Stimulated activated memory B cell treated with anti-CD40 and anti-IgM and Interleukin-4, amounts not matched to agents 10 μg/mL and 1 μg/mL and 100 μg/mL, for 72 hours (primary cell): ENCODE measurements around the gene FOXN3.
"Not testable (repeated sequence)": the region's sequence is repeated elsewhere in the genome, so short reads cannot be mapped to it uniquely, and the experiment has no call there.

Source experiments
- ATAC-seq: fragments of 150-1000 bp; cut with Tn5 transposase; 2 replicates; pipeline ENCODE4 v1.10.0; 2021
- H3K27ac Mint-ChIP-seq: one replicate; pipeline ENCODE4 v1.8.0; 2022; ENCODE audit warnings: mild to moderate bottlenecking, mixed read lengths
- H3K27me3 Mint-ChIP-seq: one replicate; pipeline ENCODE4 v1.8.0; 2022; ENCODE audit warnings: mixed read lengths
- H3K36me3 Mint-ChIP-seq: one replicate; pipeline ENCODE4 v1.8.0; 2022; ENCODE audit warnings: mixed read lengths
- H3K4me1 Mint-ChIP-seq: one replicate; pipeline ENCODE4 v1.8.0; 2022; ENCODE audit warnings: mixed read lengths
- H3K4me3 Mint-ChIP-seq: one replicate; pipeline ENCODE4 v1.8.0; 2022; ENCODE audit warnings: mild to moderate bottlenecking, moderate library complexity, mixed read lengths
- H3K9me3 Mint-ChIP-seq: one replicate; pipeline ENCODE4 v1.8.0; 2022; ENCODE audit warnings: mixed read lengths

The FOXN3 gene

DNA sequence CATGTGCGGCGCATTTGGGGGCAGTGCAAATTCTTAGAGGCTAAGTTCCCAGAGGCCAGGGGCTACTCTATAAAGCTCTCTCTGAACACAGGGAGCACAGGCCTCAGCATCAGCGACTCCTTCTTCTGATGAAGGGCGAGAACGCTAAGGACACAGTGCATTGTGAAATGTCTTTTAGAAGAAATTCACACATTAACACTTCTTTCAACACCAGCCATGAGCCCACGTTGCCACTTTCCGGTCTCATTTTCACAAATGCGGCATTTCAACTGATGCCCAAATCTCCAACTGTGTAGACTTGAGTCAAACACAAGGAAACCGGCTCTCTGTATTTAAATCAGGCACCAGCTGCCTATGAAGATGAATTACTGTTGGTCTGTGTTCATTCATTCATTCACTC is 162.0 kb downstream of the FOXN3 start:
- H3K36me3 Mint-ChIP-seq, result peaks cover 67% of the 10 kb centered on the region
- no peak for ATAC-seq
- no peak overlapping the region for H3K27ac Mint-ChIP-seq
- peaks cover 56% of the 10 kb centered on the region for H3K4me1 Mint-ChIP-seq
- H3K9me3 Mint-ChIP-seq, result peaks cover 6% of the 10 kb centered on the region
- no peak overlapping the region for H3K4me3 Mint-ChIP-seq
- H3K27me3 Mint-ChIP-seq, result no peaks in the 10 kb centered on the region

DNA sequence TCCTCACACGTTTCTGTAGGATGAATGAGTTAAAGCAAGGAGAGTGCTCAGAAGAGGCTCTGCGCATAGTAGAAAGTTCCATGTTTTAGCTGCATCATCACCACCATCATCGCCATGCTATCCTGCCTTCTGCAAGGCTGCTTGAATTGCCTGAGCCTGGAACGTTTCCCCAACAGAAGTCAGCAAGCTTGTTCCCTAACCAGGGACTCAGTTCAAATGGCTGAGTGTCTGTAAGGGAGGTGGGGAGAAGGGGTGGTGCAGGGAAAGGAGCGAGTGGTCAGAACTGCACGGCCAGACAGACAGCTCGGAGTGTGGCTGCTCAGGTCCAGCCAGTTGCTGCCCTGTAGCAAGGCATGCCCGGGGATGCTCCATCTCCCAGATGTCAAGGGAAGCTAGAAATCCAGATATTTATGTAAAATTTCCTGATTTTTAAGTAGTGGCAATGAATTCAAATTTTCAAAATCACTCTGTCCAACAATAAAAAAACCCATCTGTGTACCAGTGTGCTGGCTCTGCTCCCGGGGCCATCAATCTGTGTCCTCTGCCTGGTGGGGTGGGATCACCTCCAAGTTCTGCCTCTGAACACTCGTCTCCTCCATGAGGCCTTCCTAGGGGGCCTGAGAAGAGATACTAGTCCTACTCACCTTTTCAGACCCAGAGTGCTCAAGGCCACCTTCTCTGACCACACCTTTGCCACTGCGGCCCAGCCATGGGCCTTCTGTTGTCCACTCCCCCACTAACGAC is 162.7 kb downstream of the FOXN3 start:
- Mint-ChIP-seq H3K36me3 (peaks cover 73% of the 10 kb centered on the region), H3K4me1 (peaks cover 56% of the 10 kb centered on the region), H3K4me3 (no peak overlapping the region), H3K27me3 (no peaks in the 10 kb centered on the region), H3K27ac (no peak overlapping the region), H3K9me3 (peaks cover 6% of the 10 kb centered on the region)
- ATAC-seq, result no peak

DNA sequence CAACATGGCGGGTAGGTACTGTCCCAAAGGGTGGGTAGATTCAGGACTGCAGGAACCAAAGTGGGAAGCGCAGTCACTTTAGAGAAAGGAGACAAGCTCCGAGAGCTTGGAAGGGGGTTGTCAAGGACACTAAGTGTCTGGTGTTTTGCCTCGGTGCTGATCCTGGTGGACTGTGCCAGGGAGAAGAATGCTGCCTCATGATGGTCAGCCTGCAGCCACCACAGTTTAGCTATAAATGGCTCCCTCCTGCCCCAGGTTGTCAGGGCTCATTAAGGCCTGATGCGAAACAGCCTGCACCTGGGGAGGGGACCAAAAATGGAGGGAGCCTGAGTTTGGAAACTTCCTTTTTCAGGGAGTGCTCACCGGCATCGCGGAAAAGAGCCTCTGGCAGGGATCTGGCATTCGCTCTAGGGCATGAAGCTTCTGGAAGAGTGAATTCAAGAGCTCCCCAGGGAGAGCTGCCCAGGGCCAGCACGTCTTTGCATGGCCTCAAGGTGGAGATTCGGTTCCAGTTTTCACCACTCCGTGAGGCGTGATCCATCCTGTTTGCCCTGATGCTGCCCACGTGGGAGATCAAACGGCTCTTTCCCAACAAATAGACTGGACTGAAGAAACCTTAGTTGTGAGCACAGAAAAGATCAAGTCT is 164.0 kb downstream of the FOXN3 start:
- peaks cover 52% of the 10 kb centered on the region for H3K4me1 Mint-ChIP-seq
- H3K27ac Mint-ChIP-seq, result no peak overlapping the region
- H3K4me3 Mint-ChIP-seq, result no peak overlapping the region

DNA sequence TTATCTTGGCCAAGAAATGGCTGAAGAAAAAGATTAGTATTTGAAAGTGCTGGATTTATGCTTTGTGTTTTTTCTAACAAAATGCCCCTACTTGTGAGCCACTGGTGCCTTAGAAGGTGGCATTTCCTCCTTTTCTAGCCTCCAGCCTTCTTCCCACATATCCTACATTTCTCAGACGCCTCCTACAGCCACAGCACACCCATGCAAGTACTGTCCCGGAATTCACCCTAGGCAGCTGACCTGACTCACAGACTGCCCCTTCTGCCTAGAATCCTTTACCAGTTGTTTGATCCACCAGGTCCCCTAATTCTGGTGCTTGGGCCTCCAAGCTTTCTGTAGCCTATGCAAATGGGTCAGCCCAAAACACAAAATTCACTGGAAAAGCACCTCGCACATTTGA is 166.0 kb downstream of the FOXN3 start:
- ATAC-seq, result no peak
- H3K27ac Mint-ChIP-seq, result peak overlapping the region; percentile 59
- peaks cover 44% of the 10 kb centered on the region for H3K4me1 Mint-ChIP-seq
- peaks cover 55% of the 10 kb centered on the region for H3K36me3 Mint-ChIP-seq
- no peaks in the 10 kb centered on the region for H3K27me3 Mint-ChIP-seq
- no peak overlapping the region for H3K4me3 Mint-ChIP-seq
- peaks cover 6% of the 10 kb centered on the region for H3K9me3 Mint-ChIP-seq

More for the DNA sequence above, 164.0 kb downstream of the FOXN3 start:
- H3K36me3 Mint-ChIP-seq, result peaks cover 69% of the 10 kb centered on the region
- no peaks in the 10 kb centered on the region for H3K27me3 Mint-ChIP-seq
- ATAC-seq, result no peak
- peaks cover 6% of the 10 kb centered on the region for H3K9me3 Mint-ChIP-seq

DNA sequence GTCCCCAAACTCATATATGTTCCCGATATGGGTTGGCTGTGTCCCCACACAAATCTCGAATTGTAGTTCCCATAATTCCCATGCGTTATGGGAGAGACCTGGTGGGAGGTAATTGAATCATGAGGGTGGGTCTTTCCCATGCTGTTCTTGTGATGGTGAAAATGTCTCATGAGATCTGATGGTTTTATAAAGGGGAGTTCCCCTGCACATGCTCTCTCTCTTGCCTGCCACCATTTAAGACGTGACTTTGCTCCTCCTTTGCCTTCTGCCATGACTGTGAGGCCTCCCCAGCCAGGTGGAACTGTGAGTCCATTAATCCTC is 166.4 kb downstream of the FOXN3 start:
- H3K4me1 Mint-ChIP-seq, result peaks cover 42% of the 10 kb centered on the region
- not testable (repeated sequence) for H3K4me3 Mint-ChIP-seq, ATAC-seq, H3K27me3 Mint-ChIP-seq, H3K9me3 Mint-ChIP-seq
- peaks cover 53% of the 10 kb centered on the region for H3K36me3 Mint-ChIP-seq
- H3K27ac Mint-ChIP-seq, result peak overlapping the region; percentile 59

DNA sequence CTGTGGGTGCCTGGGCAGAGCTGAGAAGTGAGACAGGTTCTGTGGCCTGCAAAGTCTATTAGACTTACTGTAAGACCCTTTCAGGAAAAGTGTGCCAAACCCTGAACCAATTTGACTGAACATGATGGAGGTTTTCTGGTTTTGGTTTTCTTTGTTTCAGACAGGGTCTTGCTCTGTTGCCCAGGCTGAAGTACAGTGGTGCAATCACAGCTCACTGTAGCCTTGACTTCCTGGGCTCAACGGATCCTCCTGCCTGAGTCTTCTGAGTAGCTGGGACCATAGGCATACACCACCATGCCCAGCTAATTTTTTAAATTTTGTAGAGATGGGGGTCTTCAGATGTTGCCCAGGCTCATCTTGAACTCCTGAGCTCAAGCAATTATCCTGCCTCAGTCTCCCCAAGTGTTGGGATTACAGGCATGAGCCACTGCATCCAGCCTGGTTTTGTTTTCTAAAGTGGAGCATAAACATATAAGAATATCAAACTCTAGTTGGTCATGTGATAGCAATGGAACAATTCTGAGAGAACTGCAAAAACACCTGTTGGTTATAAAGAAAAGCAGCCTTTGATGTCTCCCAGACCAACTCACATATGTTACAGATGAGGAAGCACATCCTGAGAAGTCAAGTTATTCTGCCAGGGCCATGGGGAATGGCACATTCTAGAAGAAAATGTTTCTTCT is 166.9 kb downstream of the FOXN3 start:
- no peak overlapping the region for H3K27ac Mint-ChIP-seq
- no peaks in the 10 kb centered on the region for H3K27me3 Mint-ChIP-seq
- H3K4me3 Mint-ChIP-seq, result no peak overlapping the region
- no peak for ATAC-seq
- H3K4me1 Mint-ChIP-seq, result peaks cover 42% of the 10 kb centered on the region
- H3K36me3 Mint-ChIP-seq, result peaks cover 53% of the 10 kb centered on the region
- peaks cover 6% of the 10 kb centered on the region for H3K9me3 Mint-ChIP-seq

DNA sequence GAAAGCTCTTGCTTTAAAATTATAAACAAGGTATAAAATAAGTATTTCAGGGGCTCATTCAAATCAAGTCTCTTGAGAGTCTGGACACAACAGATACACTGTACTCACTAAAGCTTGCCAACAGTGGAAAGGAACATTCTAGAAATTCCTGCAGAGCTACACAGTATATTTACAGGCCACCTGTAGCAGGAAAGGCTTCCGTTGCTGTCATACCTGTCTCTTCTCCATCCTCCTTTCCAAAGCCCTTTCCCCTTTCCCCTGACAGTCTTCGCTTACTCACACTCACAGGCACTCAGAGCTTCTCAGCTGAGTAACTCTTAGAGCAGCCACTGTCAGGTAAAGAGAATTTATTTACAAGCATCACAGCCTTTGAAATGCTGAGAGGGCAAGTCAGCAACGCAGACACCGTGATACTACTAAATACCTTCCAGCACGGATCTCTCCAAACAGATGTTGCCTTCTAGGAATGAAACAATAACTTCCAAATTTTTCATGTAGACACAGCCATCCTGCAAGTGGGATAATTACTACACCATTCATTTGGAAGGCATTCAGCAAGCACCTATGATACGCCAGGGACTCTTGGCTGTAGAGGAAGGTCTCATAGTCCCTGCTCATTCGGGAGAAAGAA is 167.9 kb downstream of the FOXN3 start:
- Mint-ChIP-seq H3K4me1 (peaks cover 44% of the 10 kb centered on the region), H3K27ac (no peak overlapping the region), H3K36me3 (peaks cover 52% of the 10 kb centered on the region)

DNA sequence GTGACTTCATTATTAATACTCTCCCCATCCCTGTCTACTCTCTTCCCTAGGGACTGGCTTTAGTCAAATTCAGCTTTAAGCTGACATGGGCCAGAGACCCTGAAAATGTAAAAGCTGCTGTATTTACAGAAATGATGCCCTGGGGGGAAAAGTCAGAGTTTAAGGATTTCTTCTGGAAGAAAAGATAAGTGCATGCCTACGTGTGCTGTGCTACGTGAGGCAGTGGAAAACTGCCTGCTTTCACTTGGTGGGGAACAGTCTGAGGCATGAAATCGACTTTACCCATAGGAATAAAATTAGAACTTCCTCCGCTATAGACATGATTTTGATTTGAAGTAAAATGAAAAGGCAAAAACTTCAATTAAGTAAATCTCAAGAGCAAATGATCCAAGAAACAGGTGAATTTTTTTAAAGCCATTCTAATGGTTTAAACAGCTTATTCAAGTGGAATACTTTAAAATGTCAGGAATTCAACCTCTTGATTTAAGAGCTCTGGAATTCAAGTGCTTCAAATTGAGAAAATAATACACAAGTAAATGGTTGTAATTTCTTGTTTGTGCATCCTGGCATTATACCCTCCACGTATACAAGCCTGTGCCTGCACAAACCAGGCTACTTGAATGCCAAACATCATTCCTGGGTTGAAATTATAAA is 168.5 kb downstream of the FOXN3 start:
- no peak for ATAC-seq

More for the DNA sequence above, 167.9 kb downstream of the FOXN3 start:
- ATAC-seq, result no peak
- Mint-ChIP-seq H3K4me3 (no peak overlapping the region), H3K9me3 (peaks cover 6% of the 10 kb centered on the region), H3K27me3 (no peaks in the 10 kb centered on the region)

DNA sequence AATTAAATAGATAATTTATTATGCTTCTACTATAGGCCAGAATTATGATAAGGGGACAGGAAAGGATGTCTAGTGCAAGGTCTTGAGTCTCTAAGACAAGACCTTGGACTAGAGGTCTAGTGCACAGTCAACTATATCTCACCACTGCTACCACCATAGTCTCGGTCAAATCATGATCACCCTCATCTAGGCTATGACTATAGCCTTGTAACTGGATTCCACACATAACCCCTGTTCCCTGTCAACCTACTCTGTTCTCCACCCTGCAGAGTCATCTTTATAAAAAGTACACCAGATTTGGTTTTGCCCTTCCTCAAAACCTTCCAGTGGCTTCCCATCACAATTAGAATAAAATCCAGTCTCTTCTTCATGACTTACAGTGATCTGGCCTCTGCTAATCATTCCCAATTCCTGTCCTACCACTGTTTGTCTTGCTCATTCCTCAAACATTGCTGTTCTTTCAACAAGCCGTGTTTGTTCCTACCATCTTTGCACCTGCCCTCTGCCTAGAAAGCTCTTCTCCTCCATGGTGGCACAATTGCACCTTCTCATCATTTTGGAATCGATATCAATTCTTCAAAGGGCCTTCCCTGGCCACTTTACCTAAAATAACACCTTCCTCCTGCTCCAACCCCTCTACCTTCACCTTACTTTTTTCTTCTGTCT is 169.4 kb downstream of the FOXN3 start:
- peaks cover 47% of the 10 kb centered on the region for H3K4me1 Mint-ChIP-seq
- H3K4me3 Mint-ChIP-seq, result no peak overlapping the region
- H3K36me3 Mint-ChIP-seq, result peaks cover 39% of the 10 kb centered on the region
- H3K27me3 Mint-ChIP-seq, result no peaks in the 10 kb centered on the region
- ATAC-seq, result no peak
- H3K9me3 Mint-ChIP-seq, result peaks cover 6% of the 10 kb centered on the region
- no peak overlapping the region for H3K27ac Mint-ChIP-seq

More for the DNA sequence above, 168.5 kb downstream of the FOXN3 start:
- H3K4me1 Mint-ChIP-seq, result peaks cover 44% of the 10 kb centered on the region
- peaks cover 46% of the 10 kb centered on the region for H3K36me3 Mint-ChIP-seq
- H3K4me3 Mint-ChIP-seq, result no peak overlapping the region
- no peak overlapping the region for H3K27ac Mint-ChIP-seq
- H3K27me3 Mint-ChIP-seq, result no peaks in the 10 kb centered on the region
- H3K9me3 Mint-ChIP-seq, result peaks cover 6% of the 10 kb centered on the region

DNA sequence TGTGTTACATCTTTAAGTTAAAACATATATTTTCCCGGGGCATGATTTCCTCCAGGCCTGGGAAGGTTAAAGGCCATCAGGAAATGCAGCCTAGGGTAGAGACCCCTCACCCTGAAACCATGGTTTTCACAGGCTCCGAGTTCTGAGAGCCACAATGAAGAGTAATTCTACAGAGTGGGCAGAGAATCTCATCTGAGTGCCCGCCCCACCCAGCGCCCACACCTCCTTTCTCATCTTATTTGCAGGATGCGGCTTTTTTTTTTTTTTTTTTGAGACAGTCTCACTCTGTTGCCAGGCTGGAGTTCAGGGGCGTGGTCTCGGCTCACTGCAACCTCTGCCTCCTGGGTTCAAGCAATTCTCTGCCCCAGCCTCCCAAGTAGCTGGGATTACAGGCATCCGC is 170.7 kb downstream of the FOXN3 start:
- H3K9me3 Mint-ChIP-seq, result peaks cover 6% of the 10 kb centered on the region
- no peaks in the 10 kb centered on the region for H3K27me3 Mint-ChIP-seq
- peaks cover 38% of the 10 kb centered on the region for H3K36me3 Mint-ChIP-seq
- no peak overlapping the region for H3K27ac Mint-ChIP-seq
- H3K4me1 Mint-ChIP-seq, result peaks cover 58% of the 10 kb centered on the region
- H3K4me3 Mint-ChIP-seq, result no peak overlapping the region
- no peak for ATAC-seq

DNA sequence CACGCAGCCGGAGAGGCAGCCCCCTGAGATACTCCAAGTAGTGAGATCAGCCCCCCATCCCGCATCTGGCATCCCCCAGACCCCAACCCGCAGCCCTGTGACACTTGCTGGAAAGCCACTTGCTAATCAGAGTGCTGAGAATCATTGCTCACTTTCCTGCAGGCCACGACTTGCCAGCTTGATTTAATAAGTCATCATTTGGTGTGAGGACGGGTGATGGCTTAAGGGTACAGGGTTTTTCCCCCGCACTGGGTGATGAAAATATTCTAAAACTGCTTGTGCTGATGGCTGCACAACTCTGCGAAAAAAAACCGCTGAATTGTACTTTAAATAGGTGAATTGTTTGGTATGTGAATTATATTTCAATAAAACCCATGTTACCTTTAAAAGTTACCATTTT is 171.2 kb downstream of the FOXN3 start:
- no peak overlapping the region for H3K27ac Mint-ChIP-seq

DNA sequence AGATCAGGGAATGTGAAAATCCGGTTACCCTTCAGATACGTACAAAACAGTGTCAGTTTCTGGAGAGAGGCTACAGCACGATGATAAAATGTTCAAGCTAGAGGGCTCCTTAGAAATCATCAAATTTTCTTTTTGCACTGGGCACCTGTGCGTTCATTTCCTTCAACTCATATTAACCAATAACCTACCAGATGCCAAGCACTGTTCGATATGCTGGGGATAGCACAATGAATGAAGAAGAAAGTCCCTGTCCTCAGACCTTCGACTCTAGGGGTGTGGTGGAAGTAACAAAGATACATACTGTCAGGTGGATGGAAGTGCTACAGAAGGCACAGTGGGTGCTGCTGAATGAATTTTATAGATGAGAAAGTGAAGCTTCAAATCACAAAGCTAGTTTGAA is 172.3 kb downstream of the FOXN3 start:
- H3K27ac Mint-ChIP-seq, result no peak overlapping the region
- H3K4me3 Mint-ChIP-seq, result no peak overlapping the region
- no peaks in the 10 kb centered on the region for H3K27me3 Mint-ChIP-seq
- no peak for ATAC-seq
- peaks cover 34% of the 10 kb centered on the region for H3K36me3 Mint-ChIP-seq
- no peaks in the 10 kb centered on the region for H3K9me3 Mint-ChIP-seq
- peaks cover 64% of the 10 kb centered on the region for H3K4me1 Mint-ChIP-seq

More for the DNA sequence above, 171.2 kb downstream of the FOXN3 start:
- Mint-ChIP-seq H3K9me3 (peaks cover 2% of the 10 kb centered on the region), H3K36me3 (peaks cover 38% of the 10 kb centered on the region), H3K4me3 (no peak overlapping the region), H3K4me1 (peaks cover 59% of the 10 kb centered on the region), H3K27me3 (no peaks in the 10 kb centered on the region)
- no peak for ATAC-seq

DNA sequence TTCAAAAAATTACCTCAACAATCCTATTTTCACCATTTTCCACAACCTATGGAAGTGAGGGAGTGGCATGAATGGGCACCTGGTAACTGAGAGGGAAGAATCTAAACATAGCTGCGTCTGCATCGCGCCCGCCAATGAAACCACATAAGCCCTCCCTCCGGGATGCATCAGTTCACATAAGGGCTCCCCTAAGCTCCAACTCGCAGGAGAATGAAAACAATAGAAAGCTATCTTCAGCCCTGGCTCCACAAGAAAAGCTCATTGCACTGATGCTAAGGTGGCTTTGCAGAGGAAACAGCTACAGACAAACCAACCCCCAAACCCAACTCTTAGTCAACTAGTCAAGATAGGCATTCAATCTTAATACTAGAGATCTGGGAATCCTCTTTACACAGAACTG is 173.3 kb downstream of the FOXN3 start:
- H3K4me3 Mint-ChIP-seq, result no peak overlapping the region
- H3K36me3 Mint-ChIP-seq, result peaks cover 28% of the 10 kb centered on the region
- H3K9me3 Mint-ChIP-seq, result no peaks in the 10 kb centered on the region
- H3K4me1 Mint-ChIP-seq, result peaks cover 64% of the 10 kb centered on the region
- no peak for ATAC-seq
- no peaks in the 10 kb centered on the region for H3K27me3 Mint-ChIP-seq
- peak overlapping the region; percentile 49 for H3K27ac Mint-ChIP-seq

DNA sequence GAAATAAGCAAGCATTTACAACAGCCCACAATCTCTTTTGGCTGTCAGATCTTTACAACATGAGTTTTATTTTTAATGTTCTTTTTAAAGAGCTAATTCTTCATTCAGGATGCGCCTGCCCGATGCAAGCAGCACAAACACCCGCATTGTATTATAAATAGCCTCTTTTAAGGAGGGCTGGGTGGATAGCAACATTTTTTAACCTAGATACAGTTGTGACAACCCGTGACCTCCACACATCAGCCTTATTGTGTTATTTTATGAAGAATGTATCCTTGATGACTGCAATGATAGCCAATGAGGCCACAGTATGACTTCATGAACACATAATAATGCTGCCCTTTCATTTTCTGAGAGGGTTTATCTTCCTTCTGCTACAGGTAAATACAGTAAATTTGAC is 173.7 kb downstream of the FOXN3 start:
- ATAC-seq, result no peak
- Mint-ChIP-seq H3K9me3 (no peaks in the 10 kb centered on the region), H3K27me3 (no peaks in the 10 kb centered on the region), H3K27ac (peak overlapping the region; percentile 49), H3K4me3 (no peak overlapping the region), H3K36me3 (peaks cover 28% of the 10 kb centered on the region), H3K4me1 (peaks cover 61% of the 10 kb centered on the region)
